ENCODE measurements around the gene DESI2. TPM values are rescaled to one million over a fixed set of nuclear protein-coding genes. Genes with fewer than 3 reads are reported as not detected.

Gene DESI2
- 54.8 and 64.3 TPM in 2 replicates for total RNA-seq

DNA sequence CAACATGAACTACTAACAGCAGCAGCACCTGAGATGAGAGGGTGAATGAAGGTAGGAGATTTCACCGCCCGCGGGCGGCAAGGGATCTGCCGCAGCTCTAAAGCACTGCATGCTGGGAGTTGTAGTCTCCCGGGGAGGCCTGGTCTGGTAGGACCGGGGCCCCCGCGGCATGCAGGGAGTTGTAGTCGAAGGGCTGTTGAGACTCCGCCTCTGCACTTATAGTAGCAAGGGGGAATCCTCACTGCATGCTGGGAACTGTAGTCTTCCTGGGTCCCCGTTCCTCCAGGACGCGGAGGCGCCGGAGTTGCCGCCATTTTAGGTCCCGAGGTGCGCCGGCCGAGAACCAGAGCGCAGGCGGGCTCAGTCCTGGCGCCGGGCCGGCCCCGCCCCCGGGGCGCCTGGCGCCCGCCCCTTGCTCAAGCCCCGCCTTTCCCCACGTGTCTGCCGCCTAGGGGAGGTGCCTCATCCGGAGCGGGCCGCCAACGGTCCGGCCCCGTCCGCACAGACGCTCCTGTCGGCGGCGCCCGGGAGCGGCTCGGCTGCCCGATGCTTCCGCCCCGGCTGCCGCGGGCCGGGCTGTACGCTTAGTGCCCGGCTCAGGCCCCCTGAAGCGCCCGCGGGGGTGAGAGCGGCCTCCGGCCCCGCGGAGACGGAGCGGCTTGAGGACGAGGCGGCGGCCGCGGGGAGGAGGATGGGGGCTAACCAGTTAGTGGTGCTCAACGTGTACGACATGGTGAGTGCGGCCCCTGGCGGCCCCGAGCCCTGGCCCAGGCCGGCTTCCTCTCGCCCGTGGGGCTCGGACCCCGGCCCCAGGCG is at the start of gene DESI2:
Gene DESI2 (plus strand): TSS at position 504 of the 816 bp plus-strand sequence. CDS start 188 bp downstream, at position 692.
- peak; percentile 98 for DNase-seq (ENCODE audit: low read depth)
- TF ChIP-seq, protein P1, sequence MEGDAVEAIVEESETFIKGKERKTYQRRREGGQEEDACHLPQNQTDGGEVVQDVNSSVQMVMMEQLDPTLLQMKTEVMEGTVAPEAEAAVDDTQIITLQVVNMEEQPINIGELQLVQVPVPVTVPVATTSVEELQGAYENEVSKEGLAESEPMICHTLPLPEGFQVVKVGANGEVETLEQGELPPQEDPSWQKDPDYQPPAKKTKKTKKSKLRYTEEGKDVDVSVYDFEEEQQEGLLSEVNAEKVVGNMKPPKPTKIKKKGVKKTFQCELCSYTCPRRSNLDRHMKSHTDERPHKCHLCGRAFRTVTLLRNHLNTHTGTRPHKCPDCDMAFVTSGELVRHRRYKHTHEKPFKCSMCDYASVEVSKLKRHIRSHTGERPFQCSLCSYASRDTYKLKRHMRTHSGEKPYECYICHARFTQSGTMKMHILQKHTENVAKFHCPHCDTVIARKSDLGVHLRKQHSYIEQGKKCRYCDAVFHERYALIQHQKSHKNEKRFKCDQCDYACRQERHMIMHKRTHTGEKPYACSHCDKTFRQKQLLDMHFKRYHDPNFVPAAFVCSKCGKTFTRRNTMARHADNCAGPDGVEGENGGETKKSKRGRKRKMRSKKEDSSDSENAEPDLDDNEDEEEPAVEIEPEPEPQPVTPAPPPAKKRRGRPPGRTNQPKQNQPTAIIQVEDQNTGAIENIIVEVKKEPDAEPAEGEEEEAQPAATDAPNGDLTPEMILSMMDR (IDR thresholded peaks at IDR 0.05; ENCODE audit: insufficient read depth, low read length, severe bottlenecking), result peak; percentile 63
- no peaks in the 10 kb centered on the region for H3K27me3 ChIP-seq (ENCODE audit: control insufficient read depth, insufficient read depth, low read length)
- peak within 1 kb of the TSS; percentile 74 for H3K4me3 ChIP-seq (ENCODE audit: low read depth, low read length)
- FAIRE-seq, result peak; percentile 7
- H3K36me3 ChIP-seq (ENCODE audit: control insufficient read depth, insufficient read depth, low read length), result no peaks in the 10 kb centered on the region

DNA sequence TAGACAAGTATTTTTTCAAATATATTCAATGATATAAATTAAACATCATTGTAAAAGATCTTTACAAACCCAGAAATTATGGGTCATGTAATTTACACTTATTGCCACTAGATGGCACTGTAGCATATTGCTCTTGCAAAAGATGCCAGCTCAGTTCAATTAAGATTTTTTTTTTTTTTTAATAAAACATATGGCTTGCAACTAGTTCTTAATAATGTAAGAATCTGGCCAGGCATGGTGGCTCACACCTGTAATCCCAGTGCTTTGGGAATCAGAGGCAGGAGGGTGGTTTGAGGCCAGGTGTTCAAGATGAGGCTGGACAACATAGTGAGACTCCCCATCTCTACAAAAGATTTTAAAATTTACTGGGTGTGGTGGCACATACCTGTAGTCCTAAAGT is 49.4 kb upstream of the DESI2 start:
- no peak for FAIRE-seq
- Histone ChIP-seq H3K27me3 (ENCODE audit: control insufficient read depth, insufficient read depth, low read length) (no peaks in the 10 kb centered on the region), H3K4me3 (ENCODE audit: low read depth, low read length) (no peak overlapping the region), H3K36me3 (ENCODE audit: control insufficient read depth, insufficient read depth, low read length) (no peaks in the 10 kb centered on the region)
- TF ChIP-seq, protein P1 (IDR thresholded peaks at IDR 0.05; ENCODE audit: insufficient read depth, low read length, severe bottlenecking), result peak; percentile 34
- peak; percentile 43 for DNase-seq (ENCODE audit: low read depth)

DNA sequence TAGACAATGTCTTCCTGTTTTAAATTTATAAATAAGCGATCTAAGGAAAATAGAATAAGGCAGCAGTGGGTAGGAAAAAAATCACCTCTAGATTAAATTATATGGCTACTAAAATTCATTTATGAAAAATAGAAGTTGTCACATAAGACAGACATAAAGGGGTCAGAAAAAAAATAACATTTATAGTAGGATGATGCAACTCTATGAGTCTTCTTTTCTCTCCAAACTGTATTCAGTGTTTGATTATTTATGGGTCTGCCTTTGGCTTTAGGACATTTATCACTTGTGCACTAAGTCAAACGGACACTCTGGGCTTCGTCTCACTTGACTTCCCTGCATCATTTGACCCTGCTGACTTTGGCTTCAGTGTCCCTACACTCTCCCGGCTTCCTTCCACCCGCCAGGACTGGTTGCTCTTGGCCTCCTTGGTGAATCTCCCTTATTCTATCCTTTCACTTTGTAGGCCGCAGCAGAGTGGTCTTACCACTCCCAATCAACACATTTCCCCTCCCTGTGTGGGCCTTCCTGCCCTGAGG is 47.0 kb upstream of the DESI2 start:
- DNase-seq (ENCODE audit: low read depth), result no peak
- TF ChIP-seq, protein P1 (IDR thresholded peaks at IDR 0.05; ENCODE audit: insufficient read depth, low read length, severe bottlenecking), result no peak
- no peak for FAIRE-seq
- Histone ChIP-seq H3K27me3 (ENCODE audit: control insufficient read depth, insufficient read depth, low read length) (no peaks in the 10 kb centered on the region), H3K36me3 (ENCODE audit: control insufficient read depth, insufficient read depth, low read length) (no peaks in the 10 kb centered on the region), H3K4me3 (ENCODE audit: low read depth, low read length) (no peak overlapping the region)

GRCh38 chr1:244614113-244614836 is 38.7 kb upstream of the DESI2 start:
- peak; percentile 43 for FAIRE-seq
- DNase-seq (ENCODE audit: low read depth), result peak; percentile 65
- no peaks in the 10 kb centered on the region for H3K36me3 ChIP-seq (ENCODE audit: control insufficient read depth, insufficient read depth, low read length)

GRCh38 chr1:244614879-244615278 is 38.0 kb upstream of the DESI2 start:
- TF ChIP-seq, protein P1 (IDR thresholded peaks at IDR 0.05; ENCODE audit: insufficient read depth, low read length, severe bottlenecking), result no peak
- DNase-seq (ENCODE audit: low read depth) (no peak), FAIRE-seq (no peak)
- Histone ChIP-seq H3K27me3 (ENCODE audit: control insufficient read depth, insufficient read depth, low read length) (no peaks in the 10 kb centered on the region), H3K4me3 (ENCODE audit: low read depth, low read length) (no peak overlapping the region), H3K36me3 (ENCODE audit: control insufficient read depth, insufficient read depth, low read length) (no peaks in the 10 kb centered on the region)

More at GRCh38 chr1:244614113-244614836, 38.7 kb upstream of the DESI2 start:
- Histone ChIP-seq H3K27me3 (ENCODE audit: control insufficient read depth, insufficient read depth, low read length) (no peaks in the 10 kb centered on the region), H3K4me3 (ENCODE audit: low read depth, low read length) (no peak overlapping the region)
- TF ChIP-seq, protein P1 (IDR thresholded peaks at IDR 0.05; ENCODE audit: insufficient read depth, low read length, severe bottlenecking), result no peak
